ENCODE data around the gene TMBIM6.

The TMBIM6 gene

GRCh38 chr12:49803693-49804450 lies 62.5 kb downstream of the TMBIM6 start:
- no peak for TF ChIP-seq FOXP2 (optimal IDR thresholded peaks at IDR 0.05; ENCODE audit: borderline replicate concordance, extremely low read depth, extremely low read length, insufficient read depth)
- no peak for TF ChIP-seq REST (IDR thresholded peaks at IDR 0.05; ENCODE audit: insufficient read depth in 1 of 2, low read depth in 2 of 2, low read length in 2 of 2)
- TF ChIP-seq POLR2AphosphoS5 (IDR thresholded peaks at IDR 0.05; ENCODE audit: low read depth, low read length): no peak
- no peak for TF ChIP-seq TAF1 (IDR thresholded peaks at IDR 0.05; ENCODE audit: borderline replicate concordance, insufficient read depth, low read length)
- TF ChIP-seq SIN3A (IDR thresholded peaks at IDR 0.05; ENCODE audit: borderline replicate concordance, insufficient read depth, low read length): no peak

- TF ChIP-seq FOXP2 (optimal IDR thresholded peaks at IDR 0.05; ENCODE audit: borderline replicate concordance, extremely low read depth, extremely low read length, insufficient read depth) (no peak), POLR2AphosphoS5 (IDR thresholded peaks at IDR 0.05; ENCODE audit: low read depth, low read length) (no peak), REST (IDR thresholded peaks at IDR 0.05; ENCODE audit: insufficient read depth in 1 of 2, low read depth in 2 of 2, low read length in 2 of 2) (no peak), SIN3A (IDR thresholded peaks at IDR 0.05; ENCODE audit: borderline replicate concordance, insufficient read depth, low read length) (no peak), TAF1 (IDR thresholded peaks at IDR 0.05; ENCODE audit: borderline replicate concordance, insufficient read depth, low read length) (no peak)
Measured at GRCh38 chr12:49804821-49805220, 63.5 kb downstream of the TMBIM6 start.

- TF ChIP-seq REST (IDR thresholded peaks at IDR 0.05; ENCODE audit: insufficient read depth in 1 of 2, low read depth in 2 of 2, low read length in 2 of 2) (no peak), TAF1 (IDR thresholded peaks at IDR 0.05; ENCODE audit: borderline replicate concordance, insufficient read depth, low read length) (no peak), SIN3A (IDR thresholded peaks at IDR 0.05; ENCODE audit: borderline replicate concordance, insufficient read depth, low read length) (no peak), FOXP2 (optimal IDR thresholded peaks at IDR 0.05; ENCODE audit: borderline replicate concordance, extremely low read depth, extremely low read length, insufficient read depth) (no peak), POLR2AphosphoS5 (IDR thresholded peaks at IDR 0.05; ENCODE audit: low read depth, low read length) (no peak)
Measured at GRCh38 chr12:49805409-49805808, 64.1 kb downstream of the TMBIM6 start.

- TF ChIP-seq REST (IDR thresholded peaks at IDR 0.05; ENCODE audit: insufficient read depth in 1 of 2, low read depth in 2 of 2, low read length in 2 of 2) (no peak), SIN3A (IDR thresholded peaks at IDR 0.05; ENCODE audit: borderline replicate concordance, insufficient read depth, low read length) (no peak), POLR2AphosphoS5 (IDR thresholded peaks at IDR 0.05; ENCODE audit: low read depth, low read length) (no peak), TAF1 (IDR thresholded peaks at IDR 0.05; ENCODE audit: borderline replicate concordance, insufficient read depth, low read length) (no peak), FOXP2 (optimal IDR thresholded peaks at IDR 0.05; ENCODE audit: borderline replicate concordance, extremely low read depth, extremely low read length, insufficient read depth) (no peak)
Measured at GRCh38 chr12:49806321-49806813, 65.0 kb downstream of the TMBIM6 start.

Data from PFSK-1 (cell line).